Mesenchymal stem cell (in vitro differentiated cells and primary cell): ENCODE data around the gene DUSP8.
"Not testable (repeated sequence)": the region's sequence is repeated elsewhere in the genome, so short reads cannot be mapped to it uniquely, and the experiment has no call there.

Experiments used
- DNase-seq: peaks from one replicate; pipeline ENCODE4 v3.0.0-alpha.2; 2013
- H2AFZ ChIP-seq: one replicate; pipeline ENCODE4 v1.6.1; 2013; ENCODE audit warnings: low read depth, mild to moderate bottlenecking, control low read depth, inconsistent platforms, low read length, moderate library complexity
- H2AK5ac ChIP-seq: 2 replicates; pipeline ENCODE4 v1.6.1; 2013; ENCODE audit warnings: low read length, moderate library complexity, mild to moderate bottlenecking, inconsistent platforms; ENCODE audit not compliant: severe bottlenecking
- H2BK120ac ChIP-seq: one replicate; pipeline ENCODE4 v1.6.1; 2013; ENCODE audit warnings: low read depth, mild to moderate bottlenecking, inconsistent platforms, low read length, moderate library complexity
- H2BK12ac ChIP-seq, 2 experiments: one replicate each; pipeline ENCODE4 v1.6.1; 2013; ENCODE audit warnings: inconsistent platforms in 2 of 2, low read length in 2 of 2, mild to moderate bottlenecking in 2 of 2, moderate library complexity in 2 of 2, control low read depth in 1 of 2
- H2BK15ac ChIP-seq: one replicate; pipeline ENCODE4 v1.6.1; 2013; ENCODE audit warnings: mild to moderate bottlenecking, low read depth, inconsistent platforms; ENCODE audit not compliant: poor library complexity, severe bottlenecking
- H2BK5ac ChIP-seq: 2 replicates; pipeline ENCODE4 v1.6.1; 2013; ENCODE audit warnings: low read depth, mild to moderate bottlenecking, low read length, control low read depth, inconsistent platforms; ENCODE audit not compliant: poor library complexity, severe bottlenecking
- H3K14ac ChIP-seq, 2 experiments: one replicate each; pipeline ENCODE4 v1.6.1; 2013; ENCODE audit warnings: inconsistent platforms in 2 of 2, low read length in 2 of 2, control low read depth in 1 of 2, mild to moderate bottlenecking in 1 of 2, moderate library complexity in 1 of 2
- H3K18ac ChIP-seq, 2 experiments: one replicate each; pipeline ENCODE4 v1.6.1; 2013; ENCODE audit warnings: inconsistent platforms in 2 of 2, low read length in 2 of 2, control low read depth in 1 of 2, low read depth in 1 of 2, mild to moderate bottlenecking in 1 of 2
- H3K23ac ChIP-seq, 2 experiments: one replicate each; pipeline ENCODE4 v1.6.1; 2013; ENCODE audit warnings: inconsistent platforms in 2 of 2, low read length in 2 of 2, mild to moderate bottlenecking in 2 of 2, moderate library complexity in 2 of 2, control low read depth in 1 of 2
- H3K27ac ChIP-seq: 2 replicates; pipeline ENCODE4 v1.5.1; 2013; ENCODE audit warnings: mild to moderate bottlenecking, moderate library complexity, low read length, control low read depth, inconsistent platforms; ENCODE audit not compliant: poor library complexity, severe bottlenecking
- H3K27me3 ChIP-seq, 2 experiments: 2 replicates each; pipeline versions ENCODE4 v1.6.1 to v1.7.0; 2013; ENCODE audit warnings: low read length in 2 of 2, mild to moderate bottlenecking in 2 of 2, moderate library complexity in 2 of 2, control low read depth in 1 of 2, inconsistent platforms in 1 of 2; ENCODE audit not compliant: control insufficient read depth in 1 of 2, insufficient read depth in 1 of 2
- H3K36me3 ChIP-seq, 2 experiments: 2 replicates each; pipeline versions ENCODE4 v1.6.1 to v1.7.0; 2013; ENCODE audit warnings: low read length in 2 of 2, control low read depth in 1 of 2, inconsistent platforms in 1 of 2, low read depth in 1 of 2, mild to moderate bottlenecking in 1 of 2; ENCODE audit not compliant: insufficient read depth in 2 of 2, control insufficient read depth in 1 of 2
- H3K4ac ChIP-seq, 2 experiments: one replicate each; pipeline ENCODE4 v1.6.1; 2013; ENCODE audit warnings: inconsistent platforms in 2 of 2, low read length in 2 of 2, mild to moderate bottlenecking in 2 of 2, moderate library complexity in 2 of 2, control low read depth in 1 of 2, low read depth in 1 of 2
- H3K4me1 ChIP-seq: 2 replicates; pipeline ENCODE4 v1.6.1; 2013; ENCODE audit warnings: low read depth, low read length, control low read depth; ENCODE audit not compliant: control insufficient read depth, insufficient read depth
- H3K4me2 ChIP-seq: 2 replicates; pipeline ENCODE4 v1.6.1; 2013; ENCODE audit warnings: low read length, mild to moderate bottlenecking, inconsistent platforms; ENCODE audit not compliant: poor library complexity, severe bottlenecking
- H3K4me3 ChIP-seq, 2 experiments: 2 replicates each; pipeline versions ENCODE4 v1.5.1 to v1.7.0; 2013; ENCODE audit warnings: low read length in 2 of 2, mild to moderate bottlenecking in 2 of 2, control low read depth in 1 of 2, low read depth in 1 of 2; ENCODE audit not compliant: insufficient read depth in 1 of 2
- H3K79me1 ChIP-seq: replicated peaks from 2 replicates; pipeline ENCODE4 v1.6.1; 2013; ENCODE audit warnings: mild to moderate bottlenecking, control low read depth, low read length, inconsistent platforms; ENCODE audit not compliant: poor library complexity, severe bottlenecking
- H3K9ac ChIP-seq: 2 replicates; pipeline ENCODE4 v1.7.0; 2013; ENCODE audit warnings: mild to moderate bottlenecking, low read length, moderate library complexity
- H3K9me3 ChIP-seq: 2 replicates; pipeline ENCODE4 v1.7.0; 2013; ENCODE audit warnings: mild to moderate bottlenecking, low read length; ENCODE audit not compliant: control insufficient read depth
- H4K8ac ChIP-seq: one replicate; pipeline ENCODE4 v1.6.1; 2013; ENCODE audit warnings: inconsistent platforms, mild to moderate bottlenecking, low read length, moderate library complexity
- H4K91ac ChIP-seq: one replicate; pipeline ENCODE4 v1.6.1; 2013; ENCODE audit warnings: mild to moderate bottlenecking, low read length, inconsistent platforms
- WGBS: methylation state at CpG from one replicate; pipeline ENCODE4 v1.1.7; 2013; ENCODE audit warnings: mixed read lengths; 5-methylcytosine and 5-hydroxymethylcytosine counted together

The DUSP8 gene

DNA sequence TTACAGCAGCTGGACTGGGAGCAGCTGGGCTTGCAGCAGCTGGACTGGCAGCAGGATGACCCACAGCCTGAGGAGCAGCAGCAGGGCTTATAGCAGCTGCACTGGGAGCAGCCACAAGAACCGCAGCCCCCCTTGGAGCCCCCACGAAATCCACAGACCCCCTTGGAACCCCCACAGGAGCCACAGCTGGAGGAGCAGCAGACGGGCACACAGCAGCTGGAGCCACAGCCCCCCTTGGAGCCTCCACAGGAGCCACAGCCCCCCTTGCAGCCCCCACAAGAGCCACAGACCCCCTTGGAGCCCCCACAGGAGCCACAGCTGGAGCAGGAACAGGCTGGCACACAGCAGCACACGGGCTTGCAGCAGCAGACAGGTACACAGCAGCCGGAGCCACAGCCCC lies 35.8 kb upstream of the DUSP8 start:
- H3K14ac ChIP-seq, H4K91ac ChIP-seq, H3K36me3 ChIP-seq, H3K4me3 ChIP-seq, H4K8ac ChIP-seq, H3K4ac ChIP-seq, H3K9ac ChIP-seq, H3K9me3 ChIP-seq, H2BK15ac ChIP-seq, H3K23ac ChIP-seq, H2AFZ ChIP-seq, H3K79me1 ChIP-seq, H3K27ac ChIP-seq, H2BK5ac ChIP-seq, H2BK120ac ChIP-seq, H3K4me1 ChIP-seq, H3K4me2 ChIP-seq, H2BK12ac ChIP-seq, H2AK5ac ChIP-seq, H3K18ac ChIP-seq: not testable (repeated sequence)
- H3K27me3 ChIP-seq, result peaks cover 45 to 57% of the 10 kb centered on the region in 2 experiments
- WGBS, result 52% methylated on average over 4 of the region's 5 CpGs
- peak; percentile 15 for DNase-seq

DNA sequence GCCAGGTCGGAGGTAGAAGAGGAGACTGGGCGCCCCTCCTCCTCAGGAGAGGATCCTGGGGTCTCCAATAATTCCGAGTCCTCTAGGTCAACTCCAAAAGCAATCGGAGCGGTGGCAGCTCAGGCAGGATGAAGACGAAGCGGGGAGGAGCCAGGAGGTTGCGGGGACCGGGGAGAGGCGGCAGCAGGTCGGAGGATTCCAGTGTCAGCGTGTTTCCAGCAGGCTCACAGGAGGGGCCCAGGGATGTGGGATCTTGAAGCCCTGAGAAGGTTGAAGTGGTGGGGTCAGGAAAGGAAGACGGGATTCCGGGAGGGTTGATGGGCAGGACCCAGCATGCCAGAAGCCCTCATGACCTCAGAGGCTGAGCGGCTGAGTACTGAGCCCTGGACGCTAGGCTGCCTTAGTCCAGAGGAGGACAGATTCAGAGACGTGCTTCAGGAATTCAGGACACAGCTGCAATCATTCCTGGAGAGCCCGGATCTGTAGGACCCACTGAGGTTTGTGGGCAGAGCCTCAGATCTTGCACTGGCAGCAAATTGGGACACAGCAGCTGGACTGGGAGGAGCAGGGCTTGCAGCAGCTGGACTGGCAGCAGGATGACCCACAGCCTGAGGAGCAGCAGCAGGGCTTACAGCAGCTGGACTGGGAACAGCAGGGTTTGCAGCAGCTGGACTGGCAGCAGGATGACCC lies 35.2 kb upstream of the DUSP8 start:
- H4K8ac ChIP-seq, H3K4me1 ChIP-seq, H3K23ac ChIP-seq, H3K79me1 ChIP-seq, H3K36me3 ChIP-seq, H3K27ac ChIP-seq, H3K18ac ChIP-seq, H4K91ac ChIP-seq, H3K9ac ChIP-seq, H3K4ac ChIP-seq, H2AK5ac ChIP-seq, H2BK5ac ChIP-seq, H2BK15ac ChIP-seq, H2AFZ ChIP-seq, H2BK12ac ChIP-seq, H3K9me3 ChIP-seq, H3K14ac ChIP-seq, H2BK120ac ChIP-seq, H3K4me3 ChIP-seq, H3K4me2 ChIP-seq: not testable (repeated sequence)
- H3K27me3 ChIP-seq, result peaks cover 48 to 60% of the 10 kb centered on the region in 2 experiments
- WGBS, result 25% methylated on average over 18 of the region's 18 CpGs
- DNase-seq, result peak; percentile 14

DNA sequence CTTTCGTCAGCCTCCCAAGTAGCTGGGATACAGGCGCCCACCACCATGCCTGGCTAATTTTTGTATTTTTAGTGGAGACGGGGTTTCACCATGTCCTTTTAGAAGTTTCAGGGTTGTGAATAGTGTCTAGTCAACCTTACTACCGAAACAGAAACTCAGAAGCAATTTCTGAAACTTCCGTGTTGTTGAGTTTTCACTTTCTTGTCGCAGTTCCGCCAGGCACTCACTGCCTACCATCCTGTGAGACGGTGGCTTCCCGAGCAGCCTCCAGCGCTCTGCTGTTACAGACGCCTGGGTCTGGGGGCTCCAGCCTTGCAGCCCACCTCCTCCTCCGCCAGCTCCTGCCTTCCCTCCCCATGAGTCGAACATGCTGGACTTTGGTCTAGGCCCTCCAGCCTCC lies 33.9 kb upstream of the DUSP8 start:
- H2BK12ac ChIP-seq, H3K18ac ChIP-seq, H3K4me1 ChIP-seq, H2BK120ac ChIP-seq, H2AK5ac ChIP-seq, H3K9me3 ChIP-seq, H3K27ac ChIP-seq, H4K91ac ChIP-seq, H3K4me2 ChIP-seq, H2AFZ ChIP-seq, H4K8ac ChIP-seq, H3K36me3 ChIP-seq, H2BK5ac ChIP-seq, H3K23ac ChIP-seq, H3K9ac ChIP-seq, H3K4ac ChIP-seq, DNase-seq, H3K79me1 ChIP-seq, H3K14ac ChIP-seq, H3K4me3 ChIP-seq, H2BK15ac ChIP-seq: not testable (repeated sequence)
- 81% methylated on average over 12 of the region's 13 CpGs for WGBS
- H3K27me3 ChIP-seq, result peaks cover 52 to 69% of the 10 kb centered on the region in 2 experiments

DNA sequence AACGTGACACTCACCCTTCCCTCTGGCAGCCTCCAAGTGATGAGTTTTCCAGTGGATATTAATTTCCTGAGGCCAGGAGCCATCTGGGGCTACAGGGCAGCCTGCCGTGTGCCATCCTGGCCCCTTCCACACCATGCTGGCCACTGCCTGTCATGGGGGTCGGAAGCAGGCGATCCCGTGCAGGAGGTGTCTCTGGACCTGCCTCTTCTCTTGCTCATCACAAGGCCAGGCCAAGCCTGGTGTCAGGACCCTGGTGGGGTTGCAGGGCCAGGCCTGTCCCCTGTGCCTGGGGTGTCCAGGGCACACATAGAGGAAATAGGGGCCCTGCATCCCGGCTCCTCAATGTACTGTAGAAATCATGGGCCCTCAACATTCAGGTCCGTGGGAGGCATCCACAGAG lies 32.6 kb upstream of the DUSP8 start:
- no peak overlapping the region for H2AK5ac ChIP-seq
- H2AFZ ChIP-seq, result no peak overlapping the region
- H4K91ac ChIP-seq, result no peak overlapping the region
- H3K4ac ChIP-seq, result no peak overlapping the region
- no peak overlapping the region for H2BK5ac ChIP-seq
- no peak overlapping the region for H2BK15ac ChIP-seq
- no peak overlapping the region for H2BK120ac ChIP-seq
- no peaks in the 10 kb centered on the region for H3K36me3 ChIP-seq
- H3K9me3 ChIP-seq, result no peaks in the 10 kb centered on the region
- DNase-seq, result no peak
- H3K9ac ChIP-seq, result no peak overlapping the region
- no peak overlapping the region for H3K27ac ChIP-seq
- H3K4me3 ChIP-seq, result no peak overlapping the region
- peaks cover 63 to 80% of the 10 kb centered on the region in 2 experiments for H3K27me3 ChIP-seq
- H3K23ac ChIP-seq, result no peak overlapping the region
- H3K79me1 ChIP-seq, result no peaks in the 10 kb centered on the region
- no peak overlapping the region for H4K8ac ChIP-seq
- H3K4me2 ChIP-seq, result no peak overlapping the region
- H3K18ac ChIP-seq, result no peak overlapping the region
- 85% methylated on average over 7 of the region's 7 CpGs for WGBS
- H3K4me1 ChIP-seq, result peaks cover 2% of the 10 kb centered on the region
- no peak overlapping the region for H2BK12ac ChIP-seq
- H3K14ac ChIP-seq, result no peak overlapping the region
